ENCODE data around the gene RUNX1.

- TF ChIP-seq, protein P1, sequence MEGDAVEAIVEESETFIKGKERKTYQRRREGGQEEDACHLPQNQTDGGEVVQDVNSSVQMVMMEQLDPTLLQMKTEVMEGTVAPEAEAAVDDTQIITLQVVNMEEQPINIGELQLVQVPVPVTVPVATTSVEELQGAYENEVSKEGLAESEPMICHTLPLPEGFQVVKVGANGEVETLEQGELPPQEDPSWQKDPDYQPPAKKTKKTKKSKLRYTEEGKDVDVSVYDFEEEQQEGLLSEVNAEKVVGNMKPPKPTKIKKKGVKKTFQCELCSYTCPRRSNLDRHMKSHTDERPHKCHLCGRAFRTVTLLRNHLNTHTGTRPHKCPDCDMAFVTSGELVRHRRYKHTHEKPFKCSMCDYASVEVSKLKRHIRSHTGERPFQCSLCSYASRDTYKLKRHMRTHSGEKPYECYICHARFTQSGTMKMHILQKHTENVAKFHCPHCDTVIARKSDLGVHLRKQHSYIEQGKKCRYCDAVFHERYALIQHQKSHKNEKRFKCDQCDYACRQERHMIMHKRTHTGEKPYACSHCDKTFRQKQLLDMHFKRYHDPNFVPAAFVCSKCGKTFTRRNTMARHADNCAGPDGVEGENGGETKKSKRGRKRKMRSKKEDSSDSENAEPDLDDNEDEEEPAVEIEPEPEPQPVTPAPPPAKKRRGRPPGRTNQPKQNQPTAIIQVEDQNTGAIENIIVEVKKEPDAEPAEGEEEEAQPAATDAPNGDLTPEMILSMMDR (IDR thresholded peaks at IDR 0.05), result no peak
- TF ChIP-seq POLR2AphosphoS5 (IDR thresholded peaks at IDR 0.05), result no peak
Observed at GRCh38 chr21:34800797-34801518, 248.1 kb downstream of the RUNX1 start.
